ENCODE measurements around the gene ADK. TPM values are rescaled to one million over a fixed set of nuclear protein-coding genes. Genes with fewer than 3 reads are reported as not detected.

The ADK gene
- total RNA-seq, 1 donor from 2014 or later = 41.9 TPM

GRCh38 chr10:74587109-74587854 is 436.3 kb downstream of the ADK start:
- intact Hi-C loops (cut with micrococcal nuclease) = loop anchor here (5.0 to 10.0 kb wide), 5 partner anchors 390 to 592 kb away; partner anchors contain the start of genes SAMD8 and VCL

- intact Hi-C loops (cut with micrococcal nuclease) = loop anchor here (5.0 to 10.0 kb wide), 5 partner anchors 388 to 594 kb away; partner anchors contain the start of genes SAMD8 and VCL
Observed at GRCh38 chr10:74589226-74589673, 438.2 kb downstream of the ADK start.

GRCh38 chr10:74589851-74590250 is 438.8 kb downstream of the ADK start:
- intact Hi-C loops (cut with micrococcal nuclease) = loop anchor here (5.0 to 10.0 kb wide), 5 partner anchors 387 to 595 kb away; partner anchors contain the start of genes SAMD8 and VCL

DNA sequence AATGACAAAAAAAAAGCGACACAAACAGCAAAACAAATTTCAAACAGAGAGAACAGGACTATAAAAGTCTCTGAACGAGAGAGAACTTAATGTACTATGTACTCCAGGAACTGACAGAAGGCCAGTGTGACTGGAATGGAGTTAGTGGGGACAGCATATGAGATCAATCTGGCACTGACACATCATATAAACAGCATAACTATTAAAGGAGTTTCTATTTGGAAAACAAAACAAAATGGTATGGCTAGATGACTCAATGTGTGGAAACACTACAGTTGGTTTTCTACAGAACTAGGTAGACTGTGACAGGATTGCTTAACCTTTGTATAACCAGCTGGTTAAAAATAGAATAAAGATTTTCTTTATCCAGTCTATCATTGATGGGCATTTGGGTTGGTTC is 442.4 kb downstream of the ADK start:
- intact Hi-C loops (cut with micrococcal nuclease) = no loop called here

GRCh38 chr10:74596713-74597112 is 445.7 kb downstream of the ADK start:
- intact Hi-C loops (cut with micrococcal nuclease) = no loop called here

- intact Hi-C loops (cut with micrococcal nuclease) = no loop called here
Observed at GRCh38 chr10:74598891-74599566, 448.0 kb downstream of the ADK start.

DNA sequence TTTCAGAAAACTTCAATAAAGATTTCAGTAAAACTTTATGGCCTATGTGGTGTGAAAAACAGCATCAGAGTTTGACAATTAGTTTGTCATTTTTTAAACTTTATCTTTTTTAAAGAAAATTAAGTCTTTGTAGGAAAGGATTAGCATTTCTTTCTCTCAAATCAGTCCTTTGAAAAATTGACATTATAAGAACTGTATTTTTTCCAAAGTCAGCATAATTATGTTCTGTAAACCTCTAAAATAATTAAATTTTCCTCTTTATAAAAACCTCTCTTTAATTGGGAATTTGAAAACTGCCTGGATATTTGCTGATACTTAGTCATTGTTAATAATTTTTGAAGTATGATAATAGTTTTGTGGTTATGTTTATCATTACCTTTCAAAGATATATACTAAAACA is 448.7 kb downstream of the ADK start:
- intact Hi-C loops (cut with micrococcal nuclease) = no loop called here

- intact Hi-C loops (cut with micrococcal nuclease) = no loop called here
Observed at GRCh38 chr10:74600170-74600569, 449.1 kb downstream of the ADK start.

GRCh38 chr10:74602576-74602975 is 451.6 kb downstream of the ADK start:
- intact Hi-C loops (cut with micrococcal nuclease) = no loop called here

- intact Hi-C loops (cut with micrococcal nuclease) = no loop called here
Observed at GRCh38 chr10:74610299-74610698, 459.3 kb downstream of the ADK start.

GRCh38 chr10:74612195-74612594 is 461.2 kb downstream of the ADK start:
- intact Hi-C loops (cut with micrococcal nuclease) = no loop called here

DNA sequence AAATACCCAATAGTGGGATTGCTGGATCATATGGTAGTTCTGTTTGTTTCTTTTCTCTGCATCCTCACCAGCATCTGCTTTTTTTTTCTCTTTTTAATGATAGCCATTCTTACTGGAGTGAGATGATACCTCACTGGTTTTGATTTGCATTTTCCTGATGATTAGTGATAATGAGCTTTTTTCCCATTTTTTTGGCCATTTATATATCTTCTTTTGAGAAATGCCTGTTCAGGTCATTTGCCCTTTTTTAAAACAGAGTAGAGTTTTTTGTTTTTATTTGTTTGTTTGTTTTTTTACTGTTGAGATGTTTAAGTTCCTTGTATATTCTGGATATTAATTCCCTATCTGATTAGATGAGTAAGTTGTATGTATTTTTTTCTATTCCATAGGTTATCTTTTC is 469.6 kb downstream of the ADK start:
- intact Hi-C loops (cut with micrococcal nuclease) = no loop called here

- intact Hi-C loops (cut with micrococcal nuclease) = no loop called here
Observed at GRCh38 chr10:74623786-74624185, 472.8 kb downstream of the ADK start.

- intact Hi-C loops (cut with micrococcal nuclease) = no loop called here
Observed at GRCh38 chr10:74624501-74624900, 473.5 kb downstream of the ADK start.

DNA sequence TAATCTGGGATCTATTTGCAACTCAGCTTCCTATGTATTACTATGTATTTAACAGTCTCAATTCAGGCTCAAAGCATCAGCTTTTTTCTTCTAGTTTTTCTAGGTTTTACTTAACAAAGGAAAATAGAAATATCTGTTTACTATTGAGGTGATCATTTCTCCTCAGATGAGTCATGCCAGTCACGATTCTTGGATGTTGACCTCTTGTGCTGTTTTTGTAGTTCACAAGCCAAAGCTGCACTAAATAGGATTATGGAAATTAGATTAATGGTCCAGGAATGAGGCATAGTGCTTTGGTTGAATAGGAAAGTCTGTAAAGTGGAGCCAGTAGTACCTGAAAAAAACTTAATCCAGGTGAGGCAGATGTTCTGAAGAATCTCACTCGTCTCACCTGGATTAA is 477.1 kb downstream of the ADK start:
- intact Hi-C loops (cut with micrococcal nuclease) = no loop called here

DNA sequence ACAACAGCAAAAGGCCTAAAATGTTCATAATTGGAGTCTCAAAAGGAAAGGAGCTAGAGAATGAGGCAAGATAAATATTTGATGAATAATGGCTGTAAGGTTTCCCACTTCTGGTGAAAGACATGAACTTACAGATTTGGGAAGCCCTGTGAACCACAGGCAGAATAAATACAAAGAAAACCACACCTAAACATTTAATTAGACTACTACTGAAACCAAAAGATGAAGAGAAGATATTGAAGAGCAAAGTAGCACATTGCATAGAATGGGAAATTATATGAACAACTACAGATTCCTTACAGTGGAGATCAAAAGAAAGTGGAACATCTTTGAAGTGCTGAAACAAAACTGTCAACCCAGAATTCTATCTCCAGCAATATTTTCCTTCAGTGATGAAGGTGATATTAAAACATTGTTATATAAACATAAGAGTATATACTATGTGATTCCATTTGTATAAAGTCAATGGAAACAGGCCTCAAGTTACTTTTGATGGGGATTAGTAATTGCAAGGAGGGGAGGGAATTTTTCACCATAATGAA is 484.0 kb downstream of the ADK start:
- intact Hi-C loops (cut with micrococcal nuclease) = no loop called here

DNA sequence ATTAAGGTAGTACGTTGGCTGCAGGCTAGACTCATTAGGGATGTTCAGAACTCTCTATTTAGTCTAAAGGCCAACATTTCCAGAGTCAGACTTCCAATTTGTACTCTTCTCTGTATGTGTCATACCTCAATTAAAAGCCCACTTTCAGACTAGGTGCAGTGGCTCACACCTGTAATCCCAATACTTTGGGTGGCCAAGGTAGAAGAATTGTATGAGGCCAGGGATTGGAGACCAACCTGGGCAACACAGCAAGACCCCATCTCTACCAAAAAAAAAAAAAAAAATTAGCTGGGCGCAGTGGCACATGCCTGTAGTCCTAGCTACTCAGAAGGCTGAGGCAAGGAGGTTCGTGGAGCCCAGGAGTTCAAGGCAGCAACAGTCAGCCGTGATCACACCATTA is 484.6 kb downstream of the ADK start:
- intact Hi-C loops (cut with micrococcal nuclease) = no loop called here

DNA sequence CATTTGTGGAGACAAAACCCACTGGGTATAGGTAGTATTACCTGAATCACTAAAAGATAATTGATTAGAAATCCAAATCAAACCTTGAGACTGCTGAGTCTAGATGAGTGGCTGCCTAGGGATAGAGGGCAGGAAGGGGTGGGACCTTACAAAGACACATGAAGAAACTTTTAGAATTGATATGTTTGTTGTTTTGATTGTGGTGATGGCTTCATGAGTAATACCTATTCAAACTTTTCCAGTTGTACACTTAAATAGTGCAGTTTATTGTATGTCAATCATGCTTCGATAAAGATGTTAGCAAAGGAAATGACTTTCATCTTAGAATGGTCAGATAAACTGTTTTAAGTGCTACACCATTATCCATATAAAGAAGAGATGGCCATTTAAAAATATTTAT is 486.7 kb downstream of the ADK start:
- intact Hi-C loops (cut with micrococcal nuclease) = no loop called here

- intact Hi-C loops (cut with micrococcal nuclease) = no loop called here
Observed at GRCh38 chr10:74640134-74640921, 489.3 kb downstream of the ADK start.

DNA sequence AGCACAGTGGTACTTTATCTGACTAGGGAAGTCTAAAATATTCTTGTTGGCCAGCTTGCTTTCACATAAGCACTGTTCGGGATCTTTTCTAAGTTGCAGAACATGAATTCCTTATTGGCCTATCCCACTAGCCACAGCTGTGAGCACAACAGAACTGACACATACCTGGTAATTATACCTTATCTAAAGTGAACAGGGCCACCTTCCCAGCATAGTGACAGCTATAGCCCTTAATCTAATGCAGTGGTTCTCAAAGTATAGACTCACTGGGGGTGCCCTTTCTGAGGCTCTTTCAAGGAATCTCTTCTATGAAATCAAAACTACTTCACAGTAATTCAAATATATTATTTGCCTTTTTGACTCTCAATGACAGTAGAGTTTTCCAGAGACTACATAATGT is 490.6 kb downstream of the ADK start:
- intact Hi-C loops (cut with micrococcal nuclease) = no loop called here

GRCh38 chr10:74642901-74643595 is 492.0 kb downstream of the ADK start:
- intact Hi-C loops (cut with micrococcal nuclease) = no loop called here
